ENCODE data around the gene TLDC2. TPM values are rescaled to one million over a fixed set of nuclear protein-coding genes. Genes with fewer than 3 reads are reported as not detected.

Gene TLDC2
- total RNA-seq, 2 donors from 2014 or later: 0.18 to 0.24 TPM

DNA sequence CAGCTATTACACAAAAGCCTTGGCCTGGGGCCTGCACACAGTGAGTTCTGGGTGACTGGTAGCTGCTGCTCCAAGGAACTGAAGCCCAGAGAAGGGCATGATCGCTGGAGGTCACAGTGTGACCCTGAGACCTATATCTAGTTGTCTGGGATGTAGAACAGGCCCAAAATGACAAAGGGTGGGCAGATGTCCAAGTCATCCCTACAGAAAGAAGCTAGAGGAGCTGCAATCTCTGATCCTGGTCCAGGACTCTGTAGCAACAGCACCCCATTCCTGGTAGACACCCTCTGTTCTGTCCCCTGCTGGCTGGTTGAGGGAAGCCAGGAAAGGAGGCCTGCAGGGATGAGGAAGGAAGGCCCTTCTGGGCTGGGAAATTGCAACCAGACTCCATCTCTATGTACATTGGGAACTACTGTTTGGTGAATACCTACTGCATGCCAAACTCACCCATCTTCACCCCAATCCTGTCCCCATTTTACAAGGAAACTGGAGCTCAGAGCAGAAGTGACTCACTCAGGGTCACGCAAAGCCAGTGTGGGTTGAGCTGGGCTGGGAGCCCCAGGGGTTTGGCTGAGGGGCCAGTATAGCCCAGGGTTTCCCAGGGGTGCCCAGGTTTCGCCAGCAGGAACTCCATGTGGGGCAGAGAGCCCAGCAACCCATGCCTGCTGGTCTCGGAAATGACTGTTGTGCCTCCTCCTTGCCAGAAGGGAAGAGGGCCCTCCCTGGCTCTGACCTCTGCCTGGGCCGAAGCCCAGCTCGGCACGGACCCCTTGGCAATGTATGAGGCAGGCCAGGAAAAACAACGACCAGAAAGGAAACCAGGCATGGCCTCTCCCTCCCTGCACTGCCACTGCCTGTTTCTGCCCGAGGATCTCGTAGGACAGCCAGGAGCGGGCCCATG, 44.9 kb upstream of the TLDC2 start:
- Histone ChIP-seq H3K9ac (ENCODE audit: extremely low read depth, low read length, poor library complexity, severe bottlenecking) (no peak overlapping the region), H3K4me1 (ENCODE audit: control insufficient read depth, insufficient read depth, low read length) (peaks cover 5% of the 10 kb centered on the region), H3K9me3 (ENCODE audit: control insufficient read depth, low read length) (no peaks in the 10 kb centered on the region), H3K27me3 (ENCODE audit: control insufficient read depth, insufficient read depth, low read length, poor library complexity, severe bottlenecking) (no peaks in the 10 kb centered on the region), H3K36me3 (ENCODE audit: control insufficient read depth, insufficient read depth, low read length) (peaks cover 28% of the 10 kb centered on the region), H3K4me3 (ENCODE audit: low read length) (no peak overlapping the region), H3K27ac (ENCODE audit: low read depth, low read length) (no peak overlapping the region)
- peaks cover 44% of the 10 kb centered on the region for H3K36me3 Mint-ChIP-seq (ENCODE audit: low read depth)
- TF ChIP-seq, protein P1, sequence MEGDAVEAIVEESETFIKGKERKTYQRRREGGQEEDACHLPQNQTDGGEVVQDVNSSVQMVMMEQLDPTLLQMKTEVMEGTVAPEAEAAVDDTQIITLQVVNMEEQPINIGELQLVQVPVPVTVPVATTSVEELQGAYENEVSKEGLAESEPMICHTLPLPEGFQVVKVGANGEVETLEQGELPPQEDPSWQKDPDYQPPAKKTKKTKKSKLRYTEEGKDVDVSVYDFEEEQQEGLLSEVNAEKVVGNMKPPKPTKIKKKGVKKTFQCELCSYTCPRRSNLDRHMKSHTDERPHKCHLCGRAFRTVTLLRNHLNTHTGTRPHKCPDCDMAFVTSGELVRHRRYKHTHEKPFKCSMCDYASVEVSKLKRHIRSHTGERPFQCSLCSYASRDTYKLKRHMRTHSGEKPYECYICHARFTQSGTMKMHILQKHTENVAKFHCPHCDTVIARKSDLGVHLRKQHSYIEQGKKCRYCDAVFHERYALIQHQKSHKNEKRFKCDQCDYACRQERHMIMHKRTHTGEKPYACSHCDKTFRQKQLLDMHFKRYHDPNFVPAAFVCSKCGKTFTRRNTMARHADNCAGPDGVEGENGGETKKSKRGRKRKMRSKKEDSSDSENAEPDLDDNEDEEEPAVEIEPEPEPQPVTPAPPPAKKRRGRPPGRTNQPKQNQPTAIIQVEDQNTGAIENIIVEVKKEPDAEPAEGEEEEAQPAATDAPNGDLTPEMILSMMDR (conservative IDR thresholded peaks at IDR 0.05): peak; percentile 64
- WGBS, 2 experiments (ENCODE audit: insufficient coverage in 1 of 2, insufficient read length in 1 of 2): 93 to 95% methylated on average over 9 to 11 of the region's 11 CpGs
- H3K4me1 Mint-ChIP-seq: peaks cover 10% of the 10 kb centered on the region
- no peak overlapping the region for H3K4me3 Mint-ChIP-seq
- DNase-seq: no peak
- H3K27me3 Mint-ChIP-seq (ENCODE audit: insufficient read depth): no peaks in the 10 kb centered on the region
- H3K9me3 Mint-ChIP-seq: no peaks in the 10 kb centered on the region
- peak overlapping the region; percentile 39 for H3K27ac Mint-ChIP-seq

DNA sequence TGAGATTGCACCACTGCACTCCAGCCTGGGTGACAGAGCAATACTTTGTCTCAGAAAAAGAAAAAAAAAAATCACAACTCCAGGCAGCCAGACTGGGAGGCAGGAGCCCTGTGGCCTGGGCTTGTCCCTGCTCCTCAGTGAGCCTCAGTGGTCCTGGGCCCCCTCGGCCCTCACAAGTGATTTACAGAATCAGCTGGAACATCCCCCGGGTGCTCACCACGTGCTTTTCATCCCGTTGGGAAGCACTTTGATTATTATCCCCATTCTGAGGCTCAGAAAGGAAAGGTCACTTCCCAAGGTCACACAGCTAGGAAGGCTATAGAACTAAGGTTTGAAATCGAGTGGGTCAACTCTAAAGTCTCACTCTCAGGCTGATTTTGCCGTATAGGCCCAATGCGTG, 43.1 kb upstream of the TLDC2 start:
- peaks cover 5% of the 10 kb centered on the region for H3K4me1 ChIP-seq (ENCODE audit: control insufficient read depth, insufficient read depth, low read length)
- no peak overlapping the region for H3K4me3 Mint-ChIP-seq
- TF ChIP-seq, protein P1 (conservative IDR thresholded peaks at IDR 0.05): no peak
- peak overlapping the region; percentile 6 for H3K27ac ChIP-seq (ENCODE audit: low read depth, low read length)
- peaks cover 9% of the 10 kb centered on the region for H3K4me1 Mint-ChIP-seq
- no peaks in the 10 kb centered on the region for H3K27me3 ChIP-seq (ENCODE audit: control insufficient read depth, insufficient read depth, low read length, poor library complexity, severe bottlenecking)
- no peak overlapping the region for H3K4me3 ChIP-seq (ENCODE audit: low read length)
- 82 to 88% methylated on average over 5 to 7 of the region's 7 CpGs for WGBS, 2 experiments (ENCODE audit: insufficient coverage in 1 of 2, insufficient read length in 1 of 2)
- peak overlapping the region; percentile 46 for H3K27ac Mint-ChIP-seq
- H3K9me3 ChIP-seq (ENCODE audit: control insufficient read depth, low read length): no peaks in the 10 kb centered on the region
- no peaks in the 10 kb centered on the region for H3K9me3 Mint-ChIP-seq
- peaks cover 37% of the 10 kb centered on the region for H3K36me3 Mint-ChIP-seq (ENCODE audit: low read depth)
- no peak for DNase-seq
- H3K36me3 ChIP-seq (ENCODE audit: control insufficient read depth, insufficient read depth, low read length): peaks cover 26% of the 10 kb centered on the region
- H3K27me3 Mint-ChIP-seq (ENCODE audit: insufficient read depth): no peaks in the 10 kb centered on the region
- peak overlapping the region; percentile 3 for H3K9ac ChIP-seq (ENCODE audit: extremely low read depth, low read length, poor library complexity, severe bottlenecking)

DNA sequence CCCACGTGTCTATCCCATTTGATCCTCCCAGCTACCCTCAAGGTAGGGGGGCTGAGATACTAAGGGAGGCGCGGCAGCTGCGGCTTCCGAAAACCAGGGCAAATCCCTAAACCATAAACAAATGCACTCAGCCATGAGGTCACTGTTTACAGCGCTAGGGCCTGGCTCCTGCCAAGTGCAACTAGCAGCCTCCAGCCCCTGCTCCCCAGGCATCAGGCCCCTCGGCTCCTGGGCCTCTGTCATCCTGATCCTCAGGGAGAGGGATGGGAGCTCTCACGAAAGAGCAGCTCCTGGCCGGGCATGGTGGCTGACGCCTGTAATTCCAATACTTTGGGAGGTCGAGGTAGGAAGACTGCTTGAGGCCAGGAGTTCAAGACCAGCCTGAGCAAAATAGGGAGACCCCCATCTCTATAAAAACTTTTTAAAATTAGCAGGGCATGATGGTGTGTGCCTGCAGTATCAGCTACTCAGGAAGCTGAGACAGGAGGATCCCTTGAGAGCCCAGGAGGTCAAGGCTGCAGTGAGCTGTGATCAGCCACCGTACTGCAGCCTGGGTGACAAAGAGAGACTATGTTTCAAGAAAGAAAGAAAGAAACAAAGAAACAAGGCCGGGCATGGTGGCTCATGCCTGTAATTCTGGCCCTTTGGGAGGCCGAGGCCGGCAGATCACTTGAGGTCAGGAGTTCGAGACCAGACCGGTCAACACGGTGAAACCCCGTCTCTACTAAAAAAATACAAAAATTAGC, 42.5 kb upstream of the TLDC2 start:
- Histone ChIP-seq H3K9ac (ENCODE audit: extremely low read depth, low read length, poor library complexity, severe bottlenecking) (peak overlapping the region; percentile 3), H3K27ac (ENCODE audit: low read depth, low read length) (peak overlapping the region; percentile 6), H3K4me1 (ENCODE audit: control insufficient read depth, insufficient read depth, low read length) (peaks cover 3% of the 10 kb centered on the region), H3K9me3 (ENCODE audit: control insufficient read depth, low read length) (no peaks in the 10 kb centered on the region), H3K27me3 (ENCODE audit: control insufficient read depth, insufficient read depth, low read length, poor library complexity, severe bottlenecking) (no peaks in the 10 kb centered on the region), H3K36me3 (ENCODE audit: control insufficient read depth, insufficient read depth, low read length) (peaks cover 19% of the 10 kb centered on the region), H3K4me3 (ENCODE audit: low read length) (no peak overlapping the region)
- TF ChIP-seq, protein P1 (conservative IDR thresholded peaks at IDR 0.05): no peak
- H3K4me1 Mint-ChIP-seq: peaks cover 4% of the 10 kb centered on the region
- no peak for DNase-seq
- peaks cover 30% of the 10 kb centered on the region for H3K36me3 Mint-ChIP-seq (ENCODE audit: low read depth)
- no peak overlapping the region for H3K4me3 Mint-ChIP-seq
- H3K9me3 Mint-ChIP-seq: no peaks in the 10 kb centered on the region
- H3K27me3 Mint-ChIP-seq (ENCODE audit: insufficient read depth): no peaks in the 10 kb centered on the region
- 92% methylated on average over 18 to 19 of the region's 19 CpGs for whole genome bisulfite sequencing, 2 experiments (ENCODE audit: insufficient coverage in 1 of 2, insufficient read length in 1 of 2)
- H3K27ac Mint-ChIP-seq: peak overlapping the region; percentile 46
